ENCODE data around the gene ADORA2B.
A peak's percentile ranks its signal among the peaks of the same experiment; 100 is the strongest.
"Not testable (repeated sequence)": the region's sequence is repeated elsewhere in the genome, so short reads cannot be mapped to it uniquely, and the experiment has no call there.

The ADORA2B gene

DNA sequence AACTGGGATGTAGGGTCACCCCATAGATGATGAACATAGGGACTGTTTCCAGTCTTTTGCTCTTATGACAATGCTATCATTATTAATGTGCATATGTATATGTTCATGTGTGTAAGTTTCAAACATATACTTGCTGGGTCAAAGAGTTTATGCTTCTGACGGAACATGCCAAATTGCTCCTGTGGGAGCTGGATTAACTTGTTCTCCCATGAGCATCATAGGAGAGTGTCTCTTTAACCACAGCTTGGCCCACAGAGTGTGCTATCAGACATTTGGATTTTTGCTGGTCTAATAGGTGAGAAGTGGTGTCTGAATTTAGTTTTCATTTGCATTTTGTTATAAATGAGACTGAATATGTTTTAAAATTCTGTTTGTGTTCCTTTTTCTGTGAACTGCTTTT is 22.3 kb upstream of the ADORA2B start:
- no peak for DNase-seq (ENCODE audit: low read depth in 2 of 2)

GRCh38 chr17:15926039-15926740 is 18.7 kb upstream of the ADORA2B start:
- no peak for DNase-seq (ENCODE audit: low read depth in 2 of 2)

- no peak for DNase-seq (ENCODE audit: low read depth in 2 of 2)
Measured at GRCh38 chr17:15928286-15928785, 16.6 kb upstream of the ADORA2B start.

GRCh38 chr17:15929941-15930340 is 15.0 kb upstream of the ADORA2B start:
- no peak for DNase-seq (ENCODE audit: low read depth in 2 of 2)

- DNase-seq (ENCODE audit: low read depth in 2 of 2), result no peak
Measured at GRCh38 chr17:15930426-15930825, 14.5 kb upstream of the ADORA2B start.

GRCh38 chr17:15931394-15931793 is 13.5 kb upstream of the ADORA2B start:
- DNase-seq (ENCODE audit: low read depth in 2 of 2), result no peak

DNA sequence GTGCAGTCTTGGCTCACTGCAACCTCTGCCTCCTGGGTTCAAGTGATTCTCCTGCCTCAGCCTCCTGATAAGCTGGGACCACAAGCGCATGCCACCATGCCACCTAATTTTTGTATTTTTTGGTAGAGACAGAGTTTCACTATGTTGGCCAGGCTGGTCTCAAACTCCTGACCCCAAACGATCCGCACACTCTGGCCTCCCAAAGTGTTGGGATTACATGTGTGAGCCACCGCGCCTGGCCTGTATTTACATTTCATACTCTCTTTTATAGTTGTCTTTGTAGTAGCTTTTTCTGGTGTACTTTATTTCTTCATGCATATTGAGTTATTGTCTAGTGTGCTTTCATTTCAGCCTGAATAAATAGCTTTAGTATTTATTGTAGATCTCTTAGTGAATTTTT is 10.1 kb upstream of the ADORA2B start:
- no peak for DNase-seq (ENCODE audit: low read depth in 2 of 2)

- no peak for DNase-seq (ENCODE audit: low read depth in 2 of 2)
Measured at GRCh38 chr17:15935891-15936290, 9.0 kb upstream of the ADORA2B start.

- not testable (repeated sequence) for DNase-seq (ENCODE audit: low read depth in 2 of 2)
Measured at GRCh38 chr17:15936481-15936880, 8.4 kb upstream of the ADORA2B start.

- DNase-seq (ENCODE audit: low read depth in 2 of 2), result no peak
Measured at GRCh38 chr17:15941781-15942180, 3.1 kb upstream of the ADORA2B start.

GRCh38 chr17:15942207-15942833 is 2.6 kb upstream of the ADORA2B start:
- DNase-seq (ENCODE audit: low read depth in 2 of 2), result no peak

- no peak for DNase-seq (ENCODE audit: low read depth in 2 of 2)
Measured at GRCh38 chr17:15943971-15944758, 765 bp upstream of the ADORA2B start.

DNA sequence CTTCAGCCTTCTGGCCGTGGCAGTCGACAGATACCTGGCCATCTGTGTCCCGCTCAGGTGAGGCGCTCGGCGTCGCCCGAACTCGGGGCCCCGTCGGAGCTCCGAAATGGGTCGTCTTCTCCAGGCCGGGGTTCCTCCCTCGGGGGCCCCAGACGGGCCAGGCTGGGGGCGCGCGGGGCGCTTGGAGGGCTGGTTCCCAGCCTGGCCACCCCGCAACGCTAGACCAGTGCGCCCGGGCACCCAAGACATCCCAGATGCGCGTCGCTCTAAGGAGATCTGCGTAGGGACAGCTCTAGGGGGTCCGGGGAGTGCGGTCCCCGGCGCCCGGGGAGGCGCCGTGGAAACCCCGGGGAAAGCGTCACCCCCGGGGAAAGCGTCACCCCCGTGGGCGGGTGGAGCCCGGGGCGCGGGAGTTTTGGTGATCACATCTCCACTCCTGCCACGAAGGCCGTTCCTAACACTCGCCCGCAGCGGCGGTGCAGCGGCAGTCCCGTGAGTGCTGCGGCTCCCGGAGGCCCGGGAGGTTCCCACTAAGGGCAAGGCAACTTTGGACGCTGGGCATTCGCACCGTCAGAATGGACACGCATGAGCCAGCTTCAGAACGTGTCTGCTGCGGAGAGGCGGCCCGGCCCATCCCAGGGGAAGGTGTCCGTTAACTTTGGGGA is 729 bp downstream of the ADORA2B start:
- peak; percentile 18 to 44 for DNase-seq (ENCODE audit: low read depth in 2 of 2)

- no peak for DNase-seq (ENCODE audit: low read depth in 2 of 2)
Measured at GRCh38 chr17:15946611-15947120, 1.7 kb downstream of the ADORA2B start.

DNA sequence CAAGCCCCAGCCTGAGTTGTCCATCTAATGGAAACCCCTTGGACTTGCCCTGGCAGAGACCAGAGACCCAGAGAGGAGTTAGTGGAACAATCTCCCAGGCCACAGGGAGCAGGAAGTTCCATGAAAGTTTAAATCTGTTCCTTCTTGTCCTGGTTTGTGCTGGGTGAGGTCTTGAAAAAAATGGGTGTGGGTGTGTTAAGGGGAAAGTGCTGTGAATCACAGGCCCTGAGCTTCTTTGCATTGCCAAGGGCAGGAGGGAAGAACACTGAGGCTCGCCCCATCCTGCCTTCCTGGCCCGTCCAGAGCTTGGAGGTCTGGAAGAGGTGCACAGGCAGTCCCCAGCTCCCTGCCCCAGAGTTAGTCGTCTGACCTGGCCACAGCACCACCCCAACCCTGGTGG is 2.3 kb downstream of the ADORA2B start:
- no peak for DNase-seq (ENCODE audit: low read depth in 2 of 2)

DNA sequence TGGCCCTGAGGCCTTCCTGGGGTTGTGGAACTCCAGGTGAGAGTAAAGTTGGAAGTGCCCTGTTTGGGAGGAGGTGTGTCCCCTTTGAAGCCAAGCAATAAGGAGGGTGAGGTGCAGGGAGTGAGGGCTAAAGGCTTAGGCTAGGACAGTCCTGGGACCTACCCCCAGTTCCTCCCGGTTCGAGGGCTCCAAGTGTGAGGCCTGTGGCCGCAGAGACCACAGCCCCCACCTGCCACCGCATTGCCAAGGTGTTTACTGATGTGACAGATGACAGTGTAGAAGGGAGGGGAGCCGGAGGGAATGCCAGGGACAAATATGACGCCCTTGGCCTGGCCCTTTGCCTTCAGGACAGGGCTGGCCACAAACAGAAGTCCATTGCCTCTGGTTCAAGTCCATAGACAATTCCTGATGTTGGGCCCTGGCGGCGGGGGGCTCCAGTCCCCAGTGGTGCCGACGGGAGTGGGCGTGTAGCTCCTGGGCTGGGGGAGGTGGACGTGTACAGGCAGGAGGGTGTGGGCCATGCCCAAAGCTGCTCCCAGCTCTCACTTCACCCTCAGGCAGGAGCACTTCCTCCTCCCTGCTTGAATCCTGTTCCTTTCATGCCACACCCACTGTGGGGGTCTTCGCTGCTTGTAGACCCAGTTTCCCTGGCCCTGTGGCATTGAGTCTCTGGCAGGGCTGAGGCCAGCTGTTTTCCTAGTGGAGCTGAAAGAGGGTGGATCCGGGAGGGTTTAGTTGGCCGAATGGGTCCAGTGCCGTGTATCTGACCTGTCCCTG is 3.2 kb downstream of the ADORA2B start:
- no peak for DNase-seq (ENCODE audit: low read depth in 2 of 2)

GRCh38 chr17:15951368-15952047 is 6.6 kb downstream of the ADORA2B start:
- DNase-seq (ENCODE audit: low read depth in 2 of 2), result no peak

DNA sequence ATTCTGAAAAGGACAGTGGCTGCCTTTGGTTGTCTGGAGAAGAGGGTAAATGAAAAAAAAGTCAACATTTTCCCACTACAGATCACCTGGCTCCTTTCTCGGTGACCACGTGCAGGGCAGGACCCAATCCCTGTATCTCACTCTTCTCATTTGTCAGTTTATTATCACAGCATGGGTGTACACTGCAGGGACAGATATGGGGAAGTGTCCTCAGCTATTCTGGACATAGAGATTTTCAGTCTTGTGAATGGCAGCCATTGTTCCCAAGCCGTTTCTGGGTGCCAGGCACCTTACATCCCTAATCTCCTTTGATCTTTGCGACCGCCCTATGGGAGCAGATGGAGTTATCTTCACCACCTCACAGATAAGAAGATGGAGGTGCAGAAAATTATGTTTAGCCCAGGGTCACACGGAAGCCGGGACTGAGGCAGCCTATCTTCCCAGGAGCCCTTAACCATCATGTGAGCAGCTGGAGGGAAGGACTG is 7.2 kb downstream of the ADORA2B start:
- DNase-seq (ENCODE audit: low read depth in 2 of 2), result no peak

DNA sequence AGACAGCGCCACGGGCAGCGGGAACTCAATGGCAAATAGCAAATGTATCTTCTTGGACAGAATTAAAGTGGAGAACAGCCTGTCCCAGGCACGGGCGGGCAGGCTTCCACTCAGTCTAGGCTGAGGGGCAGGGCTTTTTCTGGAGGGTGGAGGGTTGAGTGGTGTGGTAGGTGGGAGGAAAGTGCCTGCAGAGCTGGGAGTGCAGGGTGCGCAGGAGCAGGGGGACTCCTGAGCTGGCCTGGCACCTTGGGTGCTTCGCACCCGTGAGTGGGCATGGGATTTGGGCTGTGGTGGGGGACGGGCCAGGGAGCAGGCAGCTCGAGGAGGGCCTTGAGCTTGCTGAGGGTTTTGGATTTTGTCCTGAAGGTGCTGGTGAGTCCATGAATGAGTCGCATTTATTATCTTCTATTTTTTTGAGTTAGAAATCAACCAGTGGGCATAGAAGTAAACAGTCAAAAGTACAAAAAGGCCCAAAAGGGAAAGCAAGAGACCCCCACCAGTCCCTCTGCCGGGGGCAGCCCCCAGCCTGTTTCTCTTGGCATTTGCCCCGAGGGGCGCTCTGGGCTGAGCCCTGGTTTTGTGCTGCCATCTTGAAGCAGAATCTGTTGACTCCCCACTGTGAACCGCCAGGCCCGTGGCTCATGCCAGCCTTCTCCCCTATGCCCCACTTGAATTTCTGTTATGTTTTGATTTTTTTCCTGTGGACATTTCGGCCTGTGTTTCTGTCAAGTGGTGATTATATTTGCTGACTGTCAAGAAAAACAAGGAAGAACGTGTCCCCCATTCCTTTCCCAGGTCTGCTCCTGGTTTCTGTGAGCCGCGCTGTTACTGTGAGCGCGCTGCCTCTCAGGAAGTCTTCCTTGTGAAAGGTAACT is 8.2 kb downstream of the ADORA2B start:
- DNase-seq (ENCODE audit: low read depth in 2 of 2), result no peak

Measured in stimulated activated CD8-positive, alpha-beta memory T cell treated with anti-CD3 and anti-CD28 coated beads, Interleukin-7, amount 100 ng/mL, for 4 hours (primary cell).